Lung microvascular endothelial cell (primary cell): ENCODE data around the gene CHST8. TPM values are rescaled to one million over a fixed set of nuclear protein-coding genes. Genes with fewer than 3 reads are reported as not detected.
"Not testable (repeated sequence)": the region's sequence is repeated elsewhere in the genome, so short reads cannot be mapped to it uniquely, and the experiment has no call there.

Experiments used
- DNase-seq, 2 donors: peaks; one replicate each; pipeline versions ENCODE4 v3.0.0 to v3.0.0-alpha.2; 2010; ENCODE audit warnings: low read depth in 2 of 2
- total RNA-seq: library from RNA; depleted of rRNA; stranded (reverse); fragments of >200 nt; gene quantifications from 2 replicates; pipeline ENCODE4 v1.2.1, GENCODE V29; 2014

Gene CHST8, protein sequence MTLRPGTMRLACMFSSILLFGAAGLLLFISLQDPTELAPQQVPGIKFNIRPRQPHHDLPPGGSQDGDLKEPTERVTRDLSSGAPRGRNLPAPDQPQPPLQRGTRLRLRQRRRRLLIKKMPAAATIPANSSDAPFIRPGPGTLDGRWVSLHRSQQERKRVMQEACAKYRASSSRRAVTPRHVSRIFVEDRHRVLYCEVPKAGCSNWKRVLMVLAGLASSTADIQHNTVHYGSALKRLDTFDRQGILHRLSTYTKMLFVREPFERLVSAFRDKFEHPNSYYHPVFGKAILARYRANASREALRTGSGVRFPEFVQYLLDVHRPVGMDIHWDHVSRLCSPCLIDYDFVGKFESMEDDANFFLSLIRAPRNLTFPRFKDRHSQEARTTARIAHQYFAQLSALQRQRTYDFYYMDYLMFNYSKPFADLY
- total RNA-seq, result under 0.01 and 0.20 TPM in 2 replicates

DNA sequence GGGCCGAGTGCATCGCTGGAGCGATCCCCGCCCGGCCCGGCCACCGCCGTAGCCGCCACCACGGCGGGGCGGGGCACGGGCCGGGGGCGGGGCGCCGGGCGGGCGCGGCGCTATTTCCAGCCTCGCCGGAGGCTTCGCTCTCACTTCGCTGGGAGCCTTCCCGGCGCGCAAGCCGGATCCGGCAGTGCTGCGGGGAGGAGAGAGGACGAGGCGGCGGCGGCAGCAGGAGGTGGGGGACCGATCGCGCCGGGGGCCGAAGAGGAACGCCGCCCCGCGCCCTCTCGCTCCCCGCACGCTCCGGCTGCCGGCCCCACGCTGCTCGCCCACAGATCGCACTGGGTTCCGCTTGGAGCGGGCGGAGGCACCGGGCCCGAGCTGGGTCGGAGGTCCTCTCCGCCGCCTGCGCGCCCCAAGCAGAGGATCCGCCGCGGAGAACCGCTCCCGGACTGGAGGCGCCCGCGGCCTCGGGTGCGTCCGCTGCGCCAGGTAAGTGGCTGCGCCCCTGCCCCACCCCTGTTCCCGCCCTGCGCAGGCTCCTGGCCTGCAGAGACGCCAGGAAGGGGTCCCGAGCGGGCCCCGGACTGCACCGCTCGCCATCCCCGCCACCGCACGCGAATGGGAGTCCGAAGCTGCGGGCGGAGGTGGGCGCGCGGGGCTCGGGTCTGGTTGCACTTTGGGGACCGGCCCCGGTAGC, at the start of gene CHST8:
TSS of gene CHST8 (plus strand) at position 143 of the 694 bp plus-strand sequence. CDS start 67,309 bp downstream, outside the sequence.
- peak; percentile 36 to 42 for DNase-seq

DNA sequence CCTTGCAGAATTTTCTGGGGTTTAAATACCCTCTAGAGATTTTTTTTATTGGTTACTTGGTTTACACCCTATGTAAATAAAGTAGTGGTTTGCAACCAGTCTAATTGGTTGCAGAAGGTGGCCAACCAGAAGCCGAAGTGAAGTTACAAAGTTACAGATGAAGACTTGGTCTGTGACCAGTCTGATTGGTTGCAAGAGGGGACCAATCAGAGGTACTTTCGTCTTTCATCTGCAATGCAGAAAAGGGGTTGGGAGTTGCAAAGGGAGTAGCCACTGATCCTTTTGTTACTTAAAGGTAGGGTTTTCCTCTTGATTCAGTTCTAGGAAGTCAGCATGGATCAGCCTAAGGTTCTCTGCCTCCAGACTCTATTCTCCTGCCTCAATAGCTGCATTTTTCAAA, 48.8 kb upstream of the CHST8 start:
- no peak for DNase-seq

DNA sequence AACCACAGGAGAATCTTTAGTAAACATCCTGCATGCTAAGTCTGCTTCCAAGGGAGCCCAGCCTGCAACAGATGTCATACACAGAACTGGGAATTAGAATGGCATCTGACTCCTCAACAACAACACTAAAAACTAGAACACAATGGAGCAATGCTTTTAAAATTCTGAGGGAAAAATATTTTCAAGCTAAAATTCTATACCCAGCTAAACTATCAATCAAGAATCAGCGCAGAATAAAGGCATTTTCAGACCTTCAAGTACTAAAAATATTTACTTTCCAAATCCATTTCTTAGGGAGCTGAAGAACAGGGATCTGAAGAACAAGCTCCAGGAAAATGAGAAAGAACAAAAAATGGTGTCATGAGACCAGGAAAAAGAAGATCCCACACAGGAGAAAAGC, 46.9 kb upstream of the CHST8 start:
- no peak for DNase-seq

DNA sequence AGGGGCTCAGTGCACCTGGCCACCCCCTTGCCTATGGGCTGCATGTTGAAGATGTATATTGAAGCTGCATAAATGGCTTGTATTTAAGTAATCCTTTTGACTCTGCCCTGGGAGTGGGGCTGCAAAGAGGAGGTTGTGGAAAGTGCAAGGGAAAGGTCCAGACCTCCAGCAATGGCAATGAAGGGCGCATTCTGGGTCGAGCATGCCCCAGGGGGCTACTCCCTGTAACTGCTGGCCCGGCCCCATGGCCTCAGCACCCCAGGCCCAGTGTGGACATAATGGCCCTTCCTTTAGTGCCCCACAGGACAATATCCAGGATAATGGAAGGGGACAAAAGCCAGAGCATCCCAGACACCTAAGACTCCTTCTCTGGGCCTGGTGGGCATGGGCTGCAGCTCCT, 43.1 kb upstream of the CHST8 start:
- DNase-seq, result no peak

DNA sequence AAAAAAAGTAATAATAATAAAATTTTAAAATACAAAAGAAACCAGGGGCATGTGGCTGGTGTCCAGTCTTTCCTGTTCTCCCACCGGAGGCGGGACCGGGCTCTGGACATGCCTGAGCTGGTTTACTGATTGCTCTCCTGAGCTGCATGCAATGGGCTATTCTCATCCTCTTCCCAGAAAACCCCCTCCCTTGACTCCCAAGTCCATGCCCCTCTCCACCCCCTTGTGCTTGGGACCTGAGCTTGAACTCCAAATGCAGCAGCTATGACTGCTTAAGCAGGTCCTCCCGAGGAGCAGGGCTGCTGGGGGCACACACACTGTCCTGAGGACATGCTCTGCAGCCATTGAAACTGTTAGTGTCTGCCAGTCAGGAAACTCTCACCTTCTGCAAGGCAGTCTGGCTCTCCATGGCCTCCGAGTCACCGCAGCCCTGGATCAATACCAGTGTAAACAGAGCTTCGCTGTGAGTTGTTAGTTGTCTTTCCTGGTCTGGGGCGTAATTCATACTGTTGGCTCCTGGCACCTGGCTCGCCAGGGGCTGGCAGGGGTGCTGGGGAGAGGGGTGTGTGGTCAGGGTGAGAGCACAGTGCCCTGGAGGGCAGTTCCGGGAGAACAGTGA, 41.6 kb upstream of the CHST8 start:
- DNase-seq, result peak in 1 of 2 donors; percentile 33

DNA sequence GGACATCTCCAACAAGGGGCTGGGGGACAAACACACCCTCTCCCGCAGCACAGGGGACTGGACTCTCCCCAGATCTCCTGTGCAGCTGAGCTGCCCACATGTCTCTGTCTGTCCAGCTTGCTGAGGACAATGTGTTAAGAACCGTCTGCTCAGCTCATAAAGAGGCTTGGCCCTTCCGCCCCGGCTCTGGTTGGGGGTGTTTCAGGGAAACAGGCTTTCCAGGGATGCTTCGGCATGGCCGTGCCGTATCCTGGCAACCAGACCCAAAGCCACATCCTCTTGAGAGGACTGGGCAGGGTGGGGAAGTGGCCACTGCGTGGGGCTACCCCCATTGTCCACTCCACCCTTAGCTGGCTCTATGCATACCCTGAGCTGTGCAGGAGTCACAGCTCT, 41.1 kb upstream of the CHST8 start:
- peak in 1 of 2 donors; percentile 16 for DNase-seq

DNA sequence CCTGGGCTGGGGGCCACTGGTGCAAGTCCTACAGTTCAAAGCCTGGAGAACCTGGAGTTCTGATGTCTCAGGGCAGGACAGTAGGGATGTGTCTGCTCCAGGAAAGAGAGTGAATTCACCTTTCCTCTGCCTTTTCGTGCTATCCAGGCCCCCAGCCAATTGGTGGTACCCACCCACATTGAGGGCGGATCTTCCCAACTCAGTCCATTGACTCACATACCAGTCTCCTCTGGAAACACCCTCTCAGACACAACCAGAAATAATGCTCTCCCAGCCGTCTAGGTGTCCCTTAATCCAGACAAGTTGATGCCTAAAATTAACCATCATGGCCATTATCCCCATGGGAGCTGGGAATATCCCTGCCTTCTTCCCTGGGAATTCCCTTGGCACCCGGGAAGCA, 38.8 kb upstream of the CHST8 start:
- DNase-seq, result no peak

DNA sequence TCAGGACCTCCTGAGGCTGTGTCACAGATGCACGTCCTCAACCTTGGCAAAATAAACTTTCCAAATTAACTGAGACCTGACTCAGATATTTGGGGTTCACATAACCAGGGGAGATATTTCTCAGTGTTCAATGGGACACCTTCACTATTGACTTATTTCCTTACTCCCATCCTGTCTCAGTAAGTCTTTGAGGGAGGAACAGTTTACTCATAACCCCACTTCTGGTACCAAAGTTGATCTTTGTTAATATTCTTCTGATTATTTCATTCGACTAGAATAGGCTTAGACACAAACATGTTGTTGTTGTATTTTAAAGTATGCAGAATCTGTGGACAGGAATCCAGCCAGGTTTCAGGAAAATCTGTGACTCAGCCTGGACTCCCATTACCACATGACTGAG, 34.6 kb upstream of the CHST8 start:
- no peak for DNase-seq

DNA sequence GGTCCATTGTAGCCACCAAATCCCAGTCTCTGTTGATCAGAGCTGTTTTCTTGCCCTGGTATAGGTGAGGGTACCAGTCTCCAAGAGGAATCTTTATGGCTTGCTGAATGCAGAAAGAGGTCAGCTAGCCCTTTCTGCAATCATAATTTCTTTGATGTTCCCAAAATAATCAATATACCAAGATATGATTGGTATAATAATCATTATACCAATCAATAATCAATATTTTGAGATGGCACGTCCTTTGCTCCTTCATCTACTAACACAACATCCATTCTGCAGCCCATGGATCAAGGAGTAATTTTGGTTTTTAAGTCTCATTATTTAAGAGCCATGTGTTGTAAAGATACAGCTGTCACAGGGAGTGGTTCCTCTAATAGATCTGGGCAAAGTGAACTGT, 31.5 kb upstream of the CHST8 start:
- DNase-seq, result no peak

DNA sequence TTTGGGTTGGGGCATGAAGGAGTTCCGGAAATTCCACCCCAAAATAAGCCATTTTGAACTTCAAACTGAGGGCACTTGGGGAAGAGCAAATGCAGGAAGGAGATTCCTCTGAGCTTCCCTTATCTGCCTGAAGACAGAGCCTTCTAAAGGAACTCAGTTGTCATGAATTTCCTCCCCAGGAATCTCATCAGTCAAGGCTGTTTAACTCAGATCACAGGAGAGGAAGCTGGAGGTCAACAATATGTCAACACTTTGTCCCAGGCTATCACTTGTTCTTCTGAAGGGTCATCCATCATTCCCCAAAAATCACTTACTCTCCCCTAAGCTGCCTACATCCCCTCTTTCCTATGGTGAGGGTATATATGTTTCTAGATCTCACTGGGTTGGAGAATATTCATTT, 26.0 kb upstream of the CHST8 start:
- no peak for DNase-seq

DNA sequence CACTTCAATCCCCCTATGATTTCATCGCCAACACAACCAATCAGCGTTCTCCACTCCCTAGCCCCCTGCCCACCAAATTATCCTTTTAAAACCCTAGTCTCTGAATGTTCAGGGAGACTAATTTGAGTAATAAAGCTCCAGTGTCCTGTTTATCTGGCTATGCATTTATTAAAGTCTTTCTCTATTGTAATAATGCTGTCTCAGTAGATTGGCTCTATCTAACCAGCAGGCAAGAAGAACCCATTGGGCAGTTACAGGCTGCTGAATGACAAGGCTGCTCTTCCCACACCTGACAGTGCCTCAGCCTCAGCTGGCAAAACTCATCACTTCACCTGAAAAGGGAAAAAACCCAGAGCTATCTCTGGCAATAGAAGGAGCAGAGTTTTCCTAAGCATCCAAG, 20.2 kb upstream of the CHST8 start:
- DNase-seq, result no peak

DNA sequence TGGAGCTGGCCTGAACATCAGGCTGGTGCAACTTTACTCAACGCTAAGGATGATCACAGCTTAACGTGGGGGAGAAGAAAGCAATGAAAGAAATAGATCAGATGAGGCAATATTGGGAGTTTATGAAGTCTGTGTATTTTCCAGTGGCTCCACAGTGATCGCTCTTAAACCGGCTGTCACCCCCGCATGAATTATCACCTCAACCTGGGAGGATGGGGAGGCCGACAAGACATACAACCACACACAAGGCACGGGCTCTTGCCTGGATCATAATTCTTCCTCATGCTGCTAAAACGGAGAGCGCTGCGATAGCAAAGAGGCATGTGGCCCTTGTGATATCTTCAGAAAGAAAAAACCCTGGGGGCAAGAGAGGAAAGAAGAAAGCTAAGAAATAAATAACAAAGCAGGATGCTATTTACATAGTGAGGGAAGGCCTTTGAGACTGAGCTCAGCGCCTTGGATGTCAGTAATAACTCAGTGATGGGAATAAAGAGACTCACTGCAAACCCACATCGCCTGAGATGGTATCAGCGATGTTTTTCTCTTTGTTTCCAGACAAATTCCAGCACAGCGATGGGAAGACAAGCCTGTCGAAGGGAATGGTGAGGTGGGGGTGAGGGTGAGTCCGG, 19.1 kb upstream of the CHST8 start:
- no peak for DNase-seq

DNA sequence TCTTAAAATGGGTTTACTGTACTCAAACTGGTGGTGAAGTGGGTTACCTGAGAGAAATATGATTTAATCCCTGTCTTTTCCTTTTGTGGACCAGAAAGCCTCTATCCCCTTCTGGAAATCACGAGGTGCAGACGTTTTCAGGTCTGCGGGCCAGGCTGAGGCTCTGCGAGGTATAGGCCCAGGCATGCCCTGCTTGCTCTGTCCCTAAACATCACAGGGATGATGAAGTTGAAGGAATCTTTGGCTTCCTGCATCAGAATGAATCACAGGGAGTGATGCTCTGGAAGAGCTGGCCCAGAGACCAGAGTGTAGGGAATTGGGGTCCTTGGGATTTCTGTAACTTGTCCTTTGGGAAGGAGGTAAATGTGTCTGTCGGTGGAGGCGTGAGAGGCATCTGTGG, 18.4 kb upstream of the CHST8 start:
- no peak for DNase-seq

DNA sequence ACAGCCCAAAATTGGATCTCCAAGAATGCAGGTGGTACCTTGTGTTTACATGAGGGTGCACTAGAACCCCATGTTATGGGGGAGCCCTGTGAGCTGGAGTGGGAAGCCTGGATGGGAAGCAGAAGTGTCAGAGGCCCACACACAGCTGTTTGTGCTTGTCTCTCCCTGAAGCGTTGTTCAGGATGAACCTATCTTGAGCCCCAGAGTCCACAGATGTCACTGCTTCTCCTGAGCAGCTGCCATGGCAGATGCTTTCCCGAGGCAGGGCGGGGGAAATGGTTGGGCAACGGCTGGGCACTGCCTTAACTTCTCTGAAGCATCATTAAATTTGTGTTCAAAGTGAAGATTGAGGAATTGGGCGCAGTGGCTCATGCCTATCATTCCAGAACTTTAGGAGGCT, 17.1 kb upstream of the CHST8 start:
- DNase-seq, result no peak

DNA sequence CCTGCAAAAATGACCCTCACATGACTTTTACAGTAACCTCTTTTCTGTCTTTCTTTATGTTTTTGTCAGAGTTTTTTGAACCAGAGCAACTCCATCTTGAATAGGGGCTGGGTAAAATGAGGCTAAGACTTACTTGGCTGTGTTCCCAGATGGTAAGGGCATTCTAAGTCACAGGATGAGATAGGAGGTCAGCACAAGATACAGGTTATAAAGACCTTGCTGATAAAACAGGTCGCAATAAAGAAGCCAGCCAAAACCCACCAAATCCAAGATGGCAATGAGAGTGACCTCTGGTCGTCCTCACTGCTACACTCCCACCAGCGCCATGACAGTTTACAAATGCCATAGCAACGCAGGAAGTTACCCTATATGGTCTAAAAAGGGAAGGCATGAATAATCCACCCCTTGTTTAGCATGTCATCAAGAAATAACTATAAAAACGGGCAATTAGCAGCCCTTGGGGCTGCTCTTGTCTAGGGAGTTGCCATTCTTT, 15.9 kb upstream of the CHST8 start:
- not testable (repeated sequence) for DNase-seq

DNA sequence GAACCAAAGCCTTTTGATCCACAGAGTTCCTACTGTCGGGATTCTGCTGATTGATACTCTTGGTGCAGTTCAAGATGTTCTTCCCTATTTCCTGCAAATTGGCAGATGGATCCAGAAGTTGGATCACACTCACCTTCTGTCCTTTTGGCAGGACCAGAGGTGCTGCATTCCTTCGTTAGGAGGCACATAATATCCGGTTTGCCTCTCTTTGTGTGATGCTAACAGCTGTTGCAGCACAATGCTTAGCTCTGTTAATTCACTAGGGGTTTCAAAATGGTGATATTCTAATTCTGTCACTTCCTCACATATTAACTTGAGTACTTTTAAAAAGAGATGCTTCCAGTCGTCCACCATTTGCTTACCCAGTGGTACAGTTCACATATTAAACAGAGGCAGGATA, 15.2 kb upstream of the CHST8 start:
- DNase-seq, result no peak

DNA sequence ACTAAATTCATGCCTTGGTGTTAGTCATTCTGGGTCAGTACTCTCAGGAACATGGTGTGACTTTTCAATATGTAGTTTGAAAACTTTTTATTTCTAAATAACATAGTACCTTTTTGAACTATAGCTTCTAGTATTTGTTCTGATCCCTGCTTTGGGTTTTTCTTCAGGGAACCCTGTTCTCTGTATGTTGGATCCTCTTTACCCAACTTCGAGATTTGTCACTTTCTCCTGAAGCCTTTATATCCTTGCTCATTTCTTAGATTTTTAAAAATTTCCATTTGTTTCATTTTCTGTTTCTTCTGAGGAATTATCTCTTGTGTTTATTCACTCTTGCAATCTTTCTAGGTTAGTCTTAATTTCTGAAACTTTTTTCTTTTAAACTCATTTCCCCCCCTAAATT, 12.4 kb upstream of the CHST8 start:
- no peak for DNase-seq

DNA sequence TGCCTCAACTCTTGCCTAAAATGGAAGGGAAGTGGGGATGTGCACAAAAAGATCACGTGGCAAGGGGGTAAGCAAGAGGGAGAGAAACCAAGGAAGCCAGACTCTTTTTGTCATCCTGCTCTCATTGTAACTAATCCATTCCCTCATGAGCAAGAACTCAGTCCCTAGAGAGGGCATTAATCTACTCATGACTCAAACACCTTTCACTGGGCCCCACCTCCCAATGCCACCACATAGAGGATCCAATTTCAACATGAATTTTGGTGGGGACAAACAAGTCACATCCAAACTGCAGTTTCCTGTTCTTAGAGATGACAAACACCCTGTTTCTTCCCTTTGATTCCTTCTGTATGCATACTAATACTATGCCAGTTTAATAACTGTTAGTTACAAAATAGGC, 11.2 kb upstream of the CHST8 start:
- no peak for DNase-seq

DNA sequence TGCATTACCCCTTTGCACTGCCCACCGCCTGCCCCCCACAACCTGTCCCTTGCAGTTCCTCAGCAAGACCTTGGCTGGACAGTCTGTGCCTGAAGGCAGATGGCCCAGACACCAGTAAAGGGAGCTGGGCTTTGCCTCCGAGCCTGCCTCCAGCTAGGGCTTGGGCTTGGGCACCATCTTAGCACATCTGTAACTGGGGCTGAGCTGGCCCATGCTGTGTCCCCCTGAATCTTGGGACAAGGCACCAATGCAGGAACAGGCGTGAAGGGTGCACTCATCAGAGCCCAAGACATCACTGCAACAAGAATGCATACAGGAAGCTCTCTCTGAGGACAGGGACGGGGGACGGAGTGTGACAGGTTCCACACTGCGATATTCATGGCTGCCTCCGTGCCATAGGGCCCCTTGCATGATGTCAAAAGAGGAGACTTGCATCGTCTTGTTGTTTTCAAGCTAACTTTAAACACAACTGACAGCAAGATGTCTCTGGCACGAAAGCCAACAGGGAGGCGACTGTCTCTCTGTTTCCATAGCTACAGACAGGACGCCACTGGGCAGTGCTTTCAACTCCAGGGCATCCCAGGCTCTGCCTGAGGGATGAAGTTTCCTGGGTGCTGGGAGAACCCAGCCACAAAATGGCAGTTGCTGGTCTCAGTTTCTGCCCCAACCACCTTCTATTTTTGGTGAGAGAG, 8.7 kb upstream of the CHST8 start:
- no peak for DNase-seq

DNA sequence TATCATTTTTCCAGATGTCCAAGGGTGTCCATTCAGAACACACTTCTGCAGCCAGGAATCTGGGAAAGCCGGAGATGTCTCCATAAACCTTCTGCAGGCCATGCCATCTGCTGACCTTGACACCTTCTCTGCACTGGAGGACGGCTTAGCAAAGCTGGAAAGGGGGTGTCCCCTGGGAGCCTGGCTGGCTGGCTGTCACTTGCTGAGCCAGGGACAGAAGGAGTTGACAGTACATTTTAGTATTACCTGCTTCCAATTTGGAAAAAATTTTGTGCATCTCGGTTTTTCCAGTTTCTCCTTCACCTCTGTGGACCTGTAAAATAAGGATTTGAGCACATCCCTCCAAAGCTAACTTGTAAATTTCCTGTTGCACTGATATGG, 8.1 kb upstream of the CHST8 start:
- no peak for DNase-seq

DNA sequence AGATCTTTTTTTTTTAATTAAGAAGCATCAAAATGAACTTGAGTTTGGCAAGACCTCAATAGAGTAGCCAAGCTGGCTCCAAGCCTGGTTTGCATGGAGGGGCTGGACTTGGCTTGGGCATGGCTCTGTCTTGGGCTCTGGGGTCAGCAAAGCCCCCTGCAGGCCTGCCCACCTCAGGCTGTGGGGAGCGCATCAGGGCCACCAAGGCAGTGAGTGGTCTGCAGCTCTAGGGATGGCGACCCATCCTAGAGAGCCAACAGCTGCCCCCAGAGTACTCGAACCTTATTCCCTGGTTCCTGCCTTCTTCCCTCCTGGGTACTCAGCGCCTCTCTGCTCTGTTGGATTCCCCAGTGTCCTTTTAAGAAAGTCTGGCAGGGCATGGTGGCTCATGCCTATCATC, 5.4 kb upstream of the CHST8 start:
- DNase-seq, result no peak
